Measurements from ENCODE around the gene PTPRT.

Gene PTPRT

DNA sequence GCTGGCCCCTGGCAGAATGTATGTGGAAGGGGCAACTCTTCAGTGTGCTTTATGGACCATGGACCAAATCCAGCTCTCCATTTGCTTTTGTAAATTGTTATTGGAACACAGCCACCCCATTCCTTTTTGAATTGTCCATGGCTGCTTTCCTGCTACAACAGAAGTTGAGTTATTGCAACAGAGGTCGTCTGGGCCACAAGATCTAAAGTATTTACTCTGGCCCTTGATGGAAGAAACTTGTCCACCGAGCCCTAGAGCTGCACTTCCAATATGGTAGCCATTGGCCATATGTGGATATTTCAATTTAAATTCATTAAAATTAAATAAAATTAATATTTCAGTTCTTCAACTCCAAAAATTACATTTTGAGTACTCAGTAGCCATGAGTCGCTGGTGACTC is 543.5 kb downstream of the PTPRT start:
- Histone ChIP-seq H4K20me1 (ENCODE audit: insufficient read depth, low read length) (no peaks in the 10 kb centered on the region), H3K9me3 (replicated peaks; ENCODE audit: insufficient read depth, low read length) (no peaks in the 10 kb centered on the region), H3K9ac (ENCODE audit: low read length) (no peak overlapping the region), H3K27ac (ENCODE audit: low read length) (no peak overlapping the region), H3K4me1 (ENCODE audit: low read length) (no peaks in the 10 kb centered on the region), H3F3A (ENCODE audit: insufficient read depth, low read length) (no peaks in the 10 kb centered on the region), H3K4me2 (ENCODE audit: low read depth, low read length) (no peak overlapping the region), H3K9me2 (replicated peaks; ENCODE audit: insufficient read depth, low read length) (no peaks in the 10 kb centered on the region), H2AFZ (ENCODE audit: low read length) (no peak overlapping the region), H3K36me3 (replicated peaks; ENCODE audit: insufficient read depth, low read length) (no peaks in the 10 kb centered on the region), H3K27me3 (replicated peaks; ENCODE audit: insufficient read depth, low read length) (no peaks in the 10 kb centered on the region), H3K4me3 (ENCODE audit: low read length) (no peak overlapping the region), H3K79me2 (ENCODE audit: low read length) (no peaks in the 10 kb centered on the region)
- no peak for TF ChIP-seq EZH2 (optimal IDR thresholded peaks at IDR 0.05; ENCODE audit: low read depth, low read length)
- TF ChIP-seq, protein P1, sequence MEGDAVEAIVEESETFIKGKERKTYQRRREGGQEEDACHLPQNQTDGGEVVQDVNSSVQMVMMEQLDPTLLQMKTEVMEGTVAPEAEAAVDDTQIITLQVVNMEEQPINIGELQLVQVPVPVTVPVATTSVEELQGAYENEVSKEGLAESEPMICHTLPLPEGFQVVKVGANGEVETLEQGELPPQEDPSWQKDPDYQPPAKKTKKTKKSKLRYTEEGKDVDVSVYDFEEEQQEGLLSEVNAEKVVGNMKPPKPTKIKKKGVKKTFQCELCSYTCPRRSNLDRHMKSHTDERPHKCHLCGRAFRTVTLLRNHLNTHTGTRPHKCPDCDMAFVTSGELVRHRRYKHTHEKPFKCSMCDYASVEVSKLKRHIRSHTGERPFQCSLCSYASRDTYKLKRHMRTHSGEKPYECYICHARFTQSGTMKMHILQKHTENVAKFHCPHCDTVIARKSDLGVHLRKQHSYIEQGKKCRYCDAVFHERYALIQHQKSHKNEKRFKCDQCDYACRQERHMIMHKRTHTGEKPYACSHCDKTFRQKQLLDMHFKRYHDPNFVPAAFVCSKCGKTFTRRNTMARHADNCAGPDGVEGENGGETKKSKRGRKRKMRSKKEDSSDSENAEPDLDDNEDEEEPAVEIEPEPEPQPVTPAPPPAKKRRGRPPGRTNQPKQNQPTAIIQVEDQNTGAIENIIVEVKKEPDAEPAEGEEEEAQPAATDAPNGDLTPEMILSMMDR (IDR thresholded peaks at IDR 0.05; ENCODE audit: low read length), result no peak
- TF ChIP-seq EZH2phosphoT487 (IDR thresholded peaks at IDR 0.05; ENCODE audit: low read length), result no peak
- DNase-seq, result no peak

DNA sequence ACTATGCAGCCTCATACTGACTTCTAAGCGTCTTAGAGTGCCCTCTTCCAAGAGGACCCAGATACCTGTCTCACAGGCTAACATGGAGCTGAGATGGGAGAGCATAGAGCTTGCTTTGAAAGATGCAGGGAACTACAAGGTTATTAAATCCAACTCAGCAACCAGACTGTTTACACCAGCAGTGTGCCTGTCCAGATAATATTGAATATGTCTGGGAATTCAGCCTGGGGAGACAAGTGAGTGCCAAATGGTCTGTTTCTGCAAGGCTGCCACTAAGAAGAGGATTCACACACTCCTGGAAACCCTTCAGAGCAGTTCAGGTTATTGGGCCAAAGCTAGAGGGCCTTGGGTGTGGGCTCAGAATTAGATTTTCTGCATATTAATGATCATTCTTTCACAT is 547.8 kb downstream of the PTPRT start:
- Histone ChIP-seq H3K79me2 (ENCODE audit: low read length) (no peaks in the 10 kb centered on the region), H3K4me2 (ENCODE audit: low read depth, low read length) (no peak overlapping the region), H3K4me3 (ENCODE audit: low read length) (no peak overlapping the region), H3K4me1 (ENCODE audit: low read length) (no peaks in the 10 kb centered on the region), H2AFZ (ENCODE audit: low read length) (no peak overlapping the region), H3K9ac (ENCODE audit: low read length) (no peak overlapping the region), H3K36me3 (replicated peaks; ENCODE audit: insufficient read depth, low read length) (no peaks in the 10 kb centered on the region), H4K20me1 (ENCODE audit: insufficient read depth, low read length) (no peaks in the 10 kb centered on the region), H3K9me3 (replicated peaks; ENCODE audit: insufficient read depth, low read length) (no peaks in the 10 kb centered on the region), H3F3A (ENCODE audit: insufficient read depth, low read length) (no peaks in the 10 kb centered on the region), H3K9me2 (replicated peaks; ENCODE audit: insufficient read depth, low read length) (no peaks in the 10 kb centered on the region), H3K27ac (ENCODE audit: low read length) (no peak overlapping the region), H3K27me3 (replicated peaks; ENCODE audit: insufficient read depth, low read length) (no peaks in the 10 kb centered on the region)
- no peak for DNase-seq
- no peak for TF ChIP-seq EZH2phosphoT487 (IDR thresholded peaks at IDR 0.05; ENCODE audit: low read length)
- no peak for TF ChIP-seq EZH2 (optimal IDR thresholded peaks at IDR 0.05; ENCODE audit: low read depth, low read length)

DNA sequence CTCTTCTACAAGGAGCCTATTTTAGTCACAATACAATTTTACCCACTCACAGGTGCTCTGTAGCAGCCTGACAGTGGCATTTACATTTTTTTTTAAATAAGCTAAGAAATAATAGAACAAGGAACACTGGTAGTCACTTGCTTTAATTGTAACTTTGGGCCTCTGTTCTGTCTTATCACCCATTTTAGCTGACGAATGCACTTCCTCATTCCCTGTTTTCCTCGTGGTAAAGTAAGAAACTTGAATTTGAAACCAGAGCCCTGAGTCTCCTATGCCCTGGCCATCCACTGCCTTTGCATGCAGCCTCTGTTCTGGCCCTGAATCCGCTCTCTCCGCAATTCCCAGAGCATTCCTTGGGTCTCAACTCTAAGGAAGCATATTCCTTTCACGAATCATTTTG is 550.6 kb downstream of the PTPRT start:
- H3K27me3 ChIP-seq (replicated peaks; ENCODE audit: insufficient read depth, low read length), result no peaks in the 10 kb centered on the region
- no peak overlapping the region for H3K27ac ChIP-seq (ENCODE audit: low read length)
- no peaks in the 10 kb centered on the region for H3K36me3 ChIP-seq (replicated peaks; ENCODE audit: insufficient read depth, low read length)
- no peak overlapping the region for H3K4me2 ChIP-seq (ENCODE audit: low read depth, low read length)
- H3K79me2 ChIP-seq (ENCODE audit: low read length), result no peaks in the 10 kb centered on the region
- no peak overlapping the region for H3K4me3 ChIP-seq (ENCODE audit: low read length)
- no peaks in the 10 kb centered on the region for H4K20me1 ChIP-seq (ENCODE audit: insufficient read depth, low read length)
- H3K9ac ChIP-seq (ENCODE audit: low read length), result no peak overlapping the region
- no peaks in the 10 kb centered on the region for H3F3A ChIP-seq (ENCODE audit: insufficient read depth, low read length)
- no peak for TF ChIP-seq EZH2 (optimal IDR thresholded peaks at IDR 0.05; ENCODE audit: low read depth, low read length)
- no peaks in the 10 kb centered on the region for H3K9me2 ChIP-seq (replicated peaks; ENCODE audit: insufficient read depth, low read length)
- no peaks in the 10 kb centered on the region for H3K4me1 ChIP-seq (ENCODE audit: low read length)
- DNase-seq, result no peak
- no peak overlapping the region for H2AFZ ChIP-seq (ENCODE audit: low read length)
- H3K9me3 ChIP-seq (replicated peaks; ENCODE audit: insufficient read depth, low read length), result no peaks in the 10 kb centered on the region

DNA sequence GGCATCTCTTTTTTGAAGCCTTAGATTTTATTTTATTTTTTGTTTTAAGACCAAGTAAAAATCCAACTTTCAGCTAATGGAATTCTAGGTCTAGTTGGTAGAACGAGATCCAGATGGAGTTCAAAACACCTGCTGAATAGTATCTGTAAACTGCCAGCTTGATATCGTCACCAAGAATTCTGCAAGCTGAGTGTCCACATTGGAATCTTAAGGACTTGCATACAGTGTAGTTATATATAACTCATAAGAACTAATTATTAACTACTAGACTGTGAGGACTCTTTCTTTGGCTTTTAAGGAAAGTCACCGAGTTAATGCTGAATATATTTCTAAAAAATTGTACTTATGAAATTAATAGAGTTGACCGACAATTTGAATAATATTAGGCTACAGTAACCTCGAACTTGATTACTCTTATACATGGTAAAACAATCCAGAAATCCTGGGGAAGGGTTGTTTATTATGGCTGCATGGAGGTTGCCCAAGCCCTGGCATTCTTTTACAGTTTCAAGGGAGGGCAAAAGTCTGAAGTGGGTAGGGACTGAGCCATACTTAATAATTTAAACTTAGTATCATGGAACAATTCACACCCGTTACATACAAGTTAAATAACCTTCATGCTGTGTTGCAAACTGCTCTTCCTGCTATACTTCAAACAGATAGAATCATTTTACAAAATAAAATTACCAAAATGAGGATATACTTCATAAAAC is 553.9 kb downstream of the PTPRT start:
- Histone ChIP-seq H3F3A (ENCODE audit: insufficient read depth, low read length) (no peaks in the 10 kb centered on the region), H3K4me2 (ENCODE audit: low read depth, low read length) (no peak overlapping the region), H3K27ac (ENCODE audit: low read length) (no peak overlapping the region), H2AFZ (ENCODE audit: low read length) (no peak overlapping the region), H3K79me2 (ENCODE audit: low read length) (no peaks in the 10 kb centered on the region), H3K9me2 (replicated peaks; ENCODE audit: insufficient read depth, low read length) (no peaks in the 10 kb centered on the region), H3K4me3 (ENCODE audit: low read length) (no peak overlapping the region), H3K9me3 (replicated peaks; ENCODE audit: insufficient read depth, low read length) (no peaks in the 10 kb centered on the region), H3K27me3 (replicated peaks; ENCODE audit: insufficient read depth, low read length) (no peaks in the 10 kb centered on the region), H4K20me1 (ENCODE audit: insufficient read depth, low read length) (no peaks in the 10 kb centered on the region), H3K4me1 (ENCODE audit: low read length) (no peaks in the 10 kb centered on the region), H3K36me3 (replicated peaks; ENCODE audit: insufficient read depth, low read length) (no peaks in the 10 kb centered on the region), H3K9ac (ENCODE audit: low read length) (no peak overlapping the region)
- DNase-seq, result no peak
- TF ChIP-seq, protein P1 (IDR thresholded peaks at IDR 0.05; ENCODE audit: low read length), result no peak
- TF ChIP-seq EZH2 (optimal IDR thresholded peaks at IDR 0.05; ENCODE audit: low read depth, low read length), result no peak

All from MM.1S (cell line).